D721Med (cell line): ENCODE data around the gene COL4A1.

ENCODE experiments used
- DNase-seq: peaks from one replicate; pipeline ENCODE4 v3.0.0; 2011; ENCODE audit warnings: low spot score; ENCODE audit not compliant: insufficient read length
- FAIRE-seq: peaks from 2 replicates; lab custom pipeline; 2011; peaks lifted over from hg19 to GRCh38; lab: Jason Lieb, UNC
- CTCF ChIP-seq: IDR thresholded peaks from 2 replicates; pipeline ENCODE4 v1.5.1; 2012; ENCODE audit warnings: mild to moderate bottlenecking, control low read depth; ENCODE audit not compliant: insufficient read depth; ENCODE audit errors: missing control alignments

Gene COL4A1

GRCh38 chr13:110272227-110272626 is 34.7 kb downstream of the COL4A1 start:
- FAIRE-seq (no peak), DNase-seq (no peak)
- no peak for TF ChIP-seq CTCF

GRCh38 chr13:110271313-110271712 is 35.6 kb downstream of the COL4A1 start:
- TF ChIP-seq CTCF, result no peak
- DNase-seq (no peak), FAIRE-seq (no peak)

- FAIRE-seq (no peak), DNase-seq (no peak)
- TF ChIP-seq CTCF, result no peak
Measured at GRCh38 chr13:110270507-110270906, 36.5 kb downstream of the COL4A1 start.

- no peak for FAIRE-seq
- no peak for DNase-seq
- TF ChIP-seq CTCF, result no peak
Measured at GRCh38 chr13:110269509-110270185, 37.3 kb downstream of the COL4A1 start.

- no peak for TF ChIP-seq CTCF
- no peak for FAIRE-seq
- no peak for DNase-seq
Measured at GRCh38 chr13:110268576-110269185, 38.3 kb downstream of the COL4A1 start.

GRCh38 chr13:110268061-110268460 is 38.9 kb downstream of the COL4A1 start:
- TF ChIP-seq CTCF, result no peak
- no peak for FAIRE-seq
- no peak for DNase-seq

GRCh38 chr13:110266983-110267382 is 40.0 kb downstream of the COL4A1 start:
- DNase-seq (no peak), FAIRE-seq (no peak)
- no peak for TF ChIP-seq CTCF
